BLaER1 (cell line): ENCODE measurements around the gene CIC.

ENCODE experiments used
- H3K27ac ChIP-seq: shearing (Covaris generic); formaldehyde crosslinking; 2 replicates; pipeline ENCODE4 v1.8.1; 2022
- H3K27me3 ChIP-seq: shearing (Covaris generic); formaldehyde crosslinking; 2 replicates; pipeline ENCODE4 v1.8.1; 2022
- H3K36me3 ChIP-seq: shearing (Covaris generic); formaldehyde crosslinking; 2 replicates; pipeline ENCODE4 v1.8.1; 2022
- H3K4me1 ChIP-seq: shearing (Covaris generic); formaldehyde crosslinking; 2 replicates; pipeline ENCODE4 v1.8.1; 2022
- H3K4me2 ChIP-seq: shearing (Covaris generic); formaldehyde crosslinking; 2 replicates; pipeline ENCODE4 v1.8.1; 2022
- H3K4me3 ChIP-seq: shearing (Covaris generic); formaldehyde crosslinking; 2 replicates; pipeline ENCODE4 v1.8.1; 2022
- H3K9ac ChIP-seq: shearing (Covaris generic); formaldehyde crosslinking; 2 replicates; pipeline ENCODE4 v1.8.1; 2022
- H3K9me3 ChIP-seq: shearing (Covaris generic); formaldehyde crosslinking; 2 replicates; pipeline ENCODE4 v1.8.1; 2022
- H4K20me1 ChIP-seq: shearing (Covaris generic); formaldehyde crosslinking; 2 replicates; pipeline ENCODE4 v1.8.1; 2022
- Cebpa-rat ChIP-seq: shearing (Covaris generic); IDR thresholded peaks from 2 replicates; pipeline ENCODE4 v1.8.1; 2022

CIC gene

DNA sequence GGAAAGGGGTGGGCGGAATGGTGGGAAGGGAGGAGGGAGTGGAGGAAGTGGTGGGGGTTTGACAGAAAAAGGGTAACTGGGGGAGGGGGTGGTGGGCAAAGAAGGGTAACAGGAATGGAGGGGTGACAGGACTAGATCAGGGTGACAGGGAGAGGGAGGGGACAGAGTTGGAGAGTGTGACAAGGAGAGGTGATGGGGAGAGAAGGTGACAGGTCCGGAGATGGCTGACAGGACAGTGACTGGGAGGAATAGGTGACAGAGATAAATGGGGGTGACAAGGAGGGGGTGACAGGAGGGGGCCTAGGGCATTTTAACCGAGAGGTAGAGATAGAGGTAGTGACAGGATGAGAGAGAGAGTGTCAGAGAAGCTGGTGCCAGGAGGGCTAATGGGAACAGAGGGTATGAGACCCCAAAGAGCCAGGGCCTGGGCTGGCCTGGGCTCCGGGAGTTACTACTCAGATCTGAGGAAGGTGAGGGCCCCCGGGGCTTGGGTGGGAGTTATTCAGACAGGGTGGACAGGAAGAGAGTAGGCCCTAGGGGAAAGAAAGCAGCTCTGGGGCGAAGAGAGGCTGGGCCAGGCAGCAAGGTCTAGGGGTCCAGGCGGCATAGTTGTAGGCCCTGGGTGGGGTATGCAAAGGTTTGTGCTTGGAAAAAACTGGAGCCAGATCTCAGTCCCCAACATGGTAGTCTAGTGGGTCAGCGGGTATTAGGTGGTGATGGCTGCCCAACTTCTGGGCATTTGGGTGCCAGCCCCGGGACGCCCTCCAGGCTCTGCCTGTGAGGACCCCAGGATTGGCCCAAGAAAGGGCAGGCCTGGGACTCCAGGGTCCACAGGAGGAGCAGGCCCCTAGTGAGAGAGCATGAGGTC lies 660 bp downstream of the CIC start:
- peak overlapping the region; percentile 99 for H3K4me2 ChIP-seq
- H3K36me3 ChIP-seq, result peaks cover 34% of the 10 kb centered on the region
- peak overlapping the region; percentile 89 for H3K9ac ChIP-seq
- no peak for TF ChIP-seq Cebpa-rat
- H3K27ac ChIP-seq, result peak overlapping the region; percentile 90
- H3K9me3 ChIP-seq, result no peaks in the 10 kb centered on the region
- H3K4me1 ChIP-seq, result peaks cover 49% of the 10 kb centered on the region
- H4K20me1 ChIP-seq, result no peaks in the 10 kb centered on the region
- no peaks in the 10 kb centered on the region for H3K27me3 ChIP-seq
- peak overlapping the region; percentile 72 for H3K4me3 ChIP-seq

DNA sequence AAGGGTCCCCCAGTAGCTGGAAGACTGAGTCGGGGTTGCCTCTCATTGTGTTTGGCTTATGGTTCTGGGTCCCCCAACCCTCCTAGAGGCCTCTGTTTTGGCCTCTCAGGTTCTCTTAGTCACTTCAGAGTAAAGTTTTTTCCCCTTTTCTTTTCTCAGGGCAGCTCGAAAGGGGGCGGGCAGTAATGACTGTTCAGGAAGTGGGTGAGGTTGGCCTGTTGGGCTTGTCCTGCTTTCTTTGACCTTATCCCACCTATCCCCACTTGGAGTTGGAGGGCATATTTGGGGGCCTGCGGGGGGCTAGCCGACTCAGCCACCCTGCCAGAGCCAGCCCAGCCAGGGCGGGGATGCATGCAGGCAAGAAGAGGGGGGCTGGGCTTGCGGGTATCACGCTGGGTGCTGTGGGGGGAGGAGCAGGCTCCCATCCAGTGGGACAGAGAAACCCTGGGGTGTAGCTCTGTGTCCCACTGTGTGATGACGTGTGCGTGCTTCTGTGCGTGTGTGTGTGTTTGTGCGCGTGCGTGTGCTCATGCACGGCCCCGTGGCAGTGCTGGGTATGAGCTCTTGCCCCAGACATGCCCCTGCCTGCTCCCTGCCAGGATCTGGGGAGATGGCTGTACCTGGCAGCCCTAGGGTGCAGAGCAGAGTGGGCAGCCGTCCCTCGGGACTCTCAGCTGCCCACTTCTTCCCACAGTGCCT lies 1.4 kb downstream of the CIC start:
- Histone ChIP-seq H4K20me1 (peaks cover 7% of the 10 kb centered on the region; the same call in 1 of the 2 replicates), H3K27ac (peak overlapping the region; percentile 90), H3K9me3 (no peaks in the 10 kb centered on the region), H3K36me3 (peaks cover 42% of the 10 kb centered on the region), H3K4me2 (peak overlapping the region; percentile 99), H3K4me1 (peaks cover 56% of the 10 kb centered on the region), H3K4me3 (peak overlapping the region; percentile 72), H3K9ac (peak overlapping the region; percentile 89), H3K27me3 (no peaks in the 10 kb centered on the region)
- no peak for TF ChIP-seq Cebpa-rat

DNA sequence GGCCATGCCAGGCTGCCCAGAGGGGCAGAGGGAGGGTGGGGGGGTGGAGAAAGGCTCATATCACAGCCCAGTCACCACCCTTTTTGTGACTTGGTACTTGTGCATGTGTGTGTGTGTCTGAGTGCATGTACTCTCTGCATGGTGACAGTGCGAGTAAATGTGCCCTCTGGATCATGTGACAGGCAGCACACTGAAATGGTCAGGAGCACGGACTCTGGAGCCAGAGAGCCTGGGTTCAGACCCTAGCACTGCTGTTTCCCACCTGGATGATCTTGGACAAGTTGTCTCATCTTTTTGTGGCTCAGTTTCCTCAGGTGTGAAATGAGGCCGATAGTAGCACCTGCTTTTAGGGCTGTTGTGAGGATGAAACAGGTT lies 2.0 kb downstream of the CIC start:
- Histone ChIP-seq H3K36me3 (peaks cover 47% of the 10 kb centered on the region), H3K4me2 (peak overlapping the region; percentile 99), H3K9me3 (no peaks in the 10 kb centered on the region), H3K27ac (peak overlapping the region; percentile 90), H4K20me1 (peaks cover 12% of the 10 kb centered on the region; the same call in 1 of the 2 replicates), H3K4me3 (peak overlapping the region; percentile 72), H3K9ac (peak overlapping the region; percentile 89), H3K4me1 (peaks cover 61% of the 10 kb centered on the region), H3K27me3 (no peaks in the 10 kb centered on the region)
- TF ChIP-seq Cebpa-rat, result no peak

DNA sequence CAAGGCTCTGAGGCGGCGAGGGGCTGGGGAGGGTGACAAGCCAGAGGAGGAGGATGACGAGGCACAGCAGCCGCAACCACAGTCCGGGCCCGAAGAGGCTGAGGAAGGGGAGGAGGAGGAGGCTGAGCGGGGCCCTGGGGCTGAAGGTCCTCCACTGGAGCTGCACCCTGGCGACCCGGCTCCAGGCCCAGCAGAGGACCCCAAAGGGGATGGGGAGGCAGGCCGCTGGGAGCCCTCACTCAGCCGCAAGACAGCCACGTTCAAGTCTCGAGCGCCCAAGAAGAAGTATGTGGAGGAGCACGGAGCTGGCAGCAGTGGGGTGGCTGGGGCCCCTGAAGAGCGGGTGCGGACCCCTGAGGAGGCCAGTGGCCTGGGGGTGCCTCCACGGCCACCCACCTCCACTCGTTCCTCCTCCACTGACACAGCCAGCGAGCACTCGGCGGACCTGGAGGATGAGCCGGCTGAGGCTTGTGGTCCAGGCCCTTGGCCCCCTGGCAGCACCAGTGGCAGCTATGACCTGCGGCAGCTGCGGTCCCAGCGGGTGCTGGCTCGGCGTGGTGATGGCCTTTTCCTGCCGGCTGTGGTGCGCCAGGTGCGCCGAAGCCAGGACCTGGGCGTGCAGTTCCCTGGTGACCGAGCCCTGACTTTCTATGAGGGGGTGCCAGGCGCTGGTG lies 2.9 kb downstream of the CIC start:
- Histone ChIP-seq H3K9me3 (no peaks in the 10 kb centered on the region), H4K20me1 (peaks cover 21% of the 10 kb centered on the region; the same call in 1 of the 2 replicates), H3K4me1 (peaks cover 66% of the 10 kb centered on the region), H3K27me3 (no peaks in the 10 kb centered on the region), H3K9ac (peak overlapping the region; percentile 10; the same call in 1 of the 2 replicates), H3K4me2 (peak overlapping the region; percentile 99), H3K27ac (peak overlapping the region; percentile 90; the same call in 1 of the 2 replicates), H3K4me3 (no peak overlapping the region), H3K36me3 (peaks cover 56% of the 10 kb centered on the region)
- TF ChIP-seq Cebpa-rat, result no peak

DNA sequence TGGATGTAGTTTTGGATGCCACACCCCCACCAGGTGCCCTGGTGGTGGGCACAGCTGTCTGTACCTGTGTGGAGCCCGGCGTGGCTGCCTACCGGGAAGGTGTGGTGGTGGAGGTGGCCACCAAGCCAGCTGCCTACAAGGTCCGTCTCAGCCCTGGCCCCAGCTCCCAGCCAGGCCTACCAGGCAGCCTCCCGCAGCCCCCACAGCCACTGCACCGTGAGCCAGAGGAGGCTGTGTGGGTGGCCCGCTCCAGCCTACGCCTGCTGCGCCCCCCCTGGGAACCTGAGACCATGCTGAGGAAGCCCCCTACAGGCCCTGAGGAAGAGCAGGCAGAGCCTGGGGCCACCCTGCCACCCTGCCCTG lies 3.5 kb downstream of the CIC start:
- peaks cover 26% of the 10 kb centered on the region; the same call in 1 of the 2 replicates for H4K20me1 ChIP-seq
- no peak overlapping the region for H3K4me3 ChIP-seq
- H3K27me3 ChIP-seq, result no peaks in the 10 kb centered on the region
- H3K9ac ChIP-seq, result no peak overlapping the region
- H3K9me3 ChIP-seq, result no peaks in the 10 kb centered on the region
- peaks cover 56% of the 10 kb centered on the region for H3K36me3 ChIP-seq
- 0 out of 2 replicates have a peak overlapping the region, but pooled peaks have one; percentile 90 for H3K27ac ChIP-seq
- H3K4me1 ChIP-seq, result peaks cover 66% of the 10 kb centered on the region
- TF ChIP-seq Cebpa-rat, result no peak
- no peak overlapping the region for H3K4me2 ChIP-seq

DNA sequence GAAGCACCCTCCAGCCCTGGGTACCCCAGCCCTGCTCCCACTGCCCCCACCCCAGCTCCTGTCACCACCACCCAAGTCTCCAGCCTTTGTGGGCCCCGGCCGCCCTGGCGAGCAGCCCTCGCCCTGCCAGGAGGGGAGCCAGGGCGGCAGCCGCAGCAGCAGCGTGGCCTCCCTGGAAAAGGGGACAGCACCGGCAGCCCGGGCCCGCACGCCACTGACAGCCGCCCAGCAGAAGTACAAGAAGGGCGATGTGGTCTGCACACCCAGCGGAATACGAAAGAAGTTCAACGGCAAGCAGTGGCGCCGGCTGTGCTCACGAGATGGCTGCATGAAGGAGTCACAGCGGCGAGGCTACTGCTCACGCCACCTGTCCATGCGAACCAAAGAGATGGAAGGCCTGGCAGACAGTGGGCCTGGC lies 3.9 kb downstream of the CIC start:
- H3K4me3 ChIP-seq, result no peak overlapping the region
- no peak overlapping the region for H3K9ac ChIP-seq
- H3K27ac ChIP-seq, result no peak overlapping the region
- peaks cover 66% of the 10 kb centered on the region for H3K4me1 ChIP-seq
- no peaks in the 10 kb centered on the region for H3K27me3 ChIP-seq
- H3K36me3 ChIP-seq, result peaks cover 56% of the 10 kb centered on the region
- peaks cover 31% of the 10 kb centered on the region; the same call in 1 of the 2 replicates for H4K20me1 ChIP-seq
- H3K4me2 ChIP-seq, result no peak overlapping the region
- TF ChIP-seq Cebpa-rat, result no peak
- H3K9me3 ChIP-seq, result no peaks in the 10 kb centered on the region

DNA sequence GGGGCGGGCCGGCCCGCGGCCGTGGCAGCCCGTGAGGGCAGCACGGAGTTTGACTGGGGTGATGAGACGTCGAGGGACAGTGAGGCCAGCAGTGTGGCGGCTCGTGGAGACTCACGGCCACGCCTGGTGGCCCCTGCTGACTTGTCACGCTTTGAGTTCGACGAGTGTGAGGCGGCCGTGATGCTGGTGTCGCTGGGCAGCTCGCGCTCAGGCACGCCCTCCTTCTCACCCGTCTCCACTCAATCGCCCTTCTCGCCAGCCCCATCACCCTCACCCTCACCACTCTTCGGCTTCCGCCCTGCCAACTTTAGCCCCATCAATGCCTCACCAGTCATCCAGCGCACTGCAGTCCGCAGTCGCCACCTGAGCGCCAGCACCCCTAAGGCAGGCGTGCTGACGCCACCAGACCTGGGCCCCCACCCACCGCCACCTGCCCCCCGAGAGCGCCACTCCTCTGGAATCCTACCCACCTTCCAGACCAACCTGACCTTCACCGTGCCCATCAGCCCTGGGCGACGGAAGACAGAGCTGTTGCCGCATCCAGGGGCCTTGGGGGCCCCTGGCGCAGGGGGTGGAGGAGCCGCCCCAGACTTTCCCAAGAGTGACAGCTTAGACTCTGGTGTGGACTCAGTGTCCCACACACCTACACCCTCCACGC lies 4.5 kb downstream of the CIC start:
- Histone ChIP-seq H3K4me1 (peaks cover 72% of the 10 kb centered on the region), H3K27ac (no peak overlapping the region), H3K9ac (no peak overlapping the region), H3K9me3 (no peaks in the 10 kb centered on the region), H3K4me3 (no peak overlapping the region), H3K27me3 (no peaks in the 10 kb centered on the region), H3K4me2 (no peak overlapping the region), H3K36me3 (peaks cover 56% of the 10 kb centered on the region), H4K20me1 (peaks cover 34% of the 10 kb centered on the region; the same call in 1 of the 2 replicates)
- TF ChIP-seq Cebpa-rat, result no peak

DNA sequence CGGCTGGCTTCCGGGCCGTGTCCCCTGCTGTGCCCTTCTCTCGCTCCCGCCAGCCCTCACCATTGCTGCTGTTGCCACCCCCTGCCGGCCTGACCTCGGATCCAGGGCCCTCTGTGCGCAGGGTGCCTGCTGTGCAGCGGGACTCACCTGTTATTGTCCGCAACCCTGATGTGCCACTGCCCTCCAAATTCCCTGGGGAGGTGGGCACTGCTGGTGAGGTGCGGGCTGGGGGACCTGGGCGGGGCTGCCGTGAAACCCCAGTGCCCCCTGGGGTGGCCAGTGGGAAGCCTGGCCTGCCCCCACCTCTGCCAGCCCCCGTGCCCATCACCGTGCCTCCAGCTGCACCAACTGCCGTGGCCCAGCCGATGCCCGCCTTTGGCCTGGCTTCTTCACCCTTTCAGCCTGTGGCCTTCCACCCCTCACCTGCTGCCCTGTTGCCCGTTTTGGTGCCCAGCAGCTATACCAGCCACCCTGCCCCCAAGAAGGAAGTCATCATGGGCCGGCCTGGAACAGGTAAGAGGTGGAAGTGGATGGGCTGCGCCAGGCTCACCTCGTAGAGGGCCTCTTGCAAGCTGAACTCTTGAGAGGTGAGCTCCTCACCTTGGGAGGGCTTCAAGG lies 5.1 kb downstream of the CIC start:
- Histone ChIP-seq H4K20me1 (peaks cover 40% of the 10 kb centered on the region; the same call in 1 of the 2 replicates), H3K4me2 (no peak overlapping the region), H3K4me3 (no peak overlapping the region), H3K27me3 (no peaks in the 10 kb centered on the region), H3K27ac (no peak overlapping the region), H3K4me1 (peaks cover 78% of the 10 kb centered on the region), H3K9me3 (no peaks in the 10 kb centered on the region), H3K9ac (peak overlapping the region; percentile 45; the same call in 1 of the 2 replicates), H3K36me3 (peaks cover 56% of the 10 kb centered on the region)
- TF ChIP-seq Cebpa-rat, result no peak

DNA sequence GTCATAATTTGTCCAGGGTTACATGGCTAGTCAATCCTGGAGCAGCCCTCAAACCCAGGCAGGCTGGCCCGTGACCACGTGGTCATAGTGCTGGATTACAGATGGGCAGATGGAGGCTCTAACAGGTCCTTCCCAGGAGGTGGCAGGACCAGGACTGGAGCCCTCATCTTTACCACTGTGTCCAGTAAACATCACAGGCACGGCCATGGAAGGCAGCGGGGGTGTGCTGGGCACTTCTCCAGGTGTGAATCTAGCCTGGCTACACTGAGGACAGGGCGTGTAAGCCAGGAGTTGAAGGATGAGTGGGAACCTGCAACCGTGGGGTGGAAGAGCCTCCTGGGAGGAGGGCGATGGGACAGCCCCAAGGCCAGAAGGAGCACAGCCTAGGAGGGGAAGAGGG lies 6.1 kb downstream of the CIC start:
- H3K27ac ChIP-seq, result no peak overlapping the region

More for the DNA sequence above, 6.1 kb downstream of the CIC start:
- Histone ChIP-seq H3K36me3 (peaks cover 56% of the 10 kb centered on the region), H4K20me1 (peaks cover 44% of the 10 kb centered on the region; the same call in 1 of the 2 replicates), H3K9me3 (no peaks in the 10 kb centered on the region), H3K4me3 (no peak overlapping the region), H3K9ac (0 out of 2 replicates have a peak overlapping the region, but pooled peaks have one; percentile 2), H3K4me1 (peaks cover 77% of the 10 kb centered on the region), H3K4me2 (no peak overlapping the region; the same call in 1 of the 2 replicates), H3K27me3 (no peaks in the 10 kb centered on the region)
- no peak for TF ChIP-seq Cebpa-rat
